ENCODE measurements around the gene ARHGAP26.

Gene ARHGAP26

GRCh38 chr5:143217065-143217803 lies 447.1 kb downstream of the ARHGAP26 start:
- no peak for DNase-seq

- DNase-seq = no peak
These were observed 447.6 kb downstream of the ARHGAP26 start for GRCh38 chr5:143217804-143218160.

GRCh38 chr5:143218517-143219170 lies 448.5 kb downstream of the ARHGAP26 start:
- no peak for DNase-seq

GRCh38 chr5:143219696-143220095 lies 449.5 kb downstream of the ARHGAP26 start:
- no peak for DNase-seq

GRCh38 chr5:143220748-143221251 lies 450.6 kb downstream of the ARHGAP26 start:
- no peak for DNase-seq

GRCh38 chr5:143222287-143223231 lies 452.4 kb downstream of the ARHGAP26 start:
- DNase-seq = no peak

- no peak for DNase-seq
These were observed 454.5 kb downstream of the ARHGAP26 start for GRCh38 chr5:143224672-143225071.

GRCh38 chr5:143225511-143225910 lies 455.3 kb downstream of the ARHGAP26 start:
- no peak for DNase-seq

GRCh38 chr5:143226361-143226760 lies 456.2 kb downstream of the ARHGAP26 start:
- DNase-seq = no peak

GRCh38 chr5:143226872-143227271 lies 456.7 kb downstream of the ARHGAP26 start:
- no peak for DNase-seq

GRCh38 chr5:143227301-143227700 lies 457.1 kb downstream of the ARHGAP26 start:
- DNase-seq = no peak

GRCh38 chr5:143228597-143229293 lies 458.6 kb downstream of the ARHGAP26 start:
- DNase-seq = no peak

- DNase-seq = peak; percentile 52
These were observed 459.3 kb downstream of the ARHGAP26 start for GRCh38 chr5:143229426-143229895.

GRCh38 chr5:143229896-143230675 lies 459.9 kb downstream of the ARHGAP26 start:
- DNase-seq = peak; percentile 52

GRCh38 chr5:143230676-143230996 lies 460.5 kb downstream of the ARHGAP26 start:
- no peak for DNase-seq

- no peak for DNase-seq
These were observed 461.2 kb downstream of the ARHGAP26 start for GRCh38 chr5:143231416-143231815.

- no peak for DNase-seq
These were observed 462.0 kb downstream of the ARHGAP26 start for GRCh38 chr5:143231973-143232812.

- no peak for DNase-seq
These were observed 462.9 kb downstream of the ARHGAP26 start for GRCh38 chr5:143233031-143233430.

GRCh38 chr5:143234162-143234842 lies 464.1 kb downstream of the ARHGAP26 start:
- DNase-seq = no peak

- no peak for DNase-seq
These were observed 465.2 kb downstream of the ARHGAP26 start for GRCh38 chr5:143235423-143235822.
